Right atrium auricular region (tissue), 2 donors: ENCODE results near the gene TOPAZ1. TPM values are rescaled to one million over a fixed set of nuclear protein-coding genes. Genes with fewer than 3 reads are reported as not detected.

Experiments
- DNase-seq: peaks from one replicate; pipeline ENCODE4 v3.0.0-alpha.2; 2019; ENCODE audit warnings: low spot score
- H3K27ac ChIP-seq, 2 donors: fragments of 200-600 bp; sonication (generic); 1 replicate in 1 of 2; 2 replicates in 1 of 2; pipeline ENCODE4 v1.5.1; 2016 to 2019
- H3K27me3 ChIP-seq, 2 donors: fragments of 200-600 bp; sonication (generic); one replicate each; pipeline versions ENCODE4 v1.5.1 to v1.6.0; 2017 to 2019
- H3K36me3 ChIP-seq: fragments of 200-600 bp; sonication (generic); one replicate; pipeline ENCODE4 v1.5.1; 2016
- H3K4me1 ChIP-seq, 2 donors: fragments of 200-600 bp; sonication (generic); one replicate each; pipeline versions ENCODE4 v1.5.1 to v1.6.0; 2017 to 2019
- H3K4me3 ChIP-seq, 2 donors: fragments of 200-600 bp; sonication (generic); 1 replicate in 1 of 2; 2 replicates in 1 of 2; pipeline ENCODE4 v1.5.1; 2017 to 2019; ENCODE audit warnings: mild to moderate bottlenecking in 1 of 2, moderate library complexity in 1 of 2
- H3K9me3 ChIP-seq, 2 donors: fragments of 200-600 bp; sonication (generic); one replicate each; pipeline ENCODE4 v1.5.1; 2019
- total RNA-seq, 2 donors: library from RNA; depleted of rRNA; stranded (reverse); fragments of >200 nt; gene quantifications; one replicate each; pipeline ENCODE4 v1.1.0, GENCODE V29; 2016
- TF ChIP-seq, protein P1 (sequence below), 2 donors: fragments of 200-600 bp; sonication (generic); IDR thresholded peaks; one replicate each; pipeline ENCODE4 v1.5.1; 2019; ENCODE audit warnings: antibody characterized with exemption in 2 of 2

TOPAZ1 gene
- total RNA-seq, 2 donors from 2014 or later, result not detected

DNA sequence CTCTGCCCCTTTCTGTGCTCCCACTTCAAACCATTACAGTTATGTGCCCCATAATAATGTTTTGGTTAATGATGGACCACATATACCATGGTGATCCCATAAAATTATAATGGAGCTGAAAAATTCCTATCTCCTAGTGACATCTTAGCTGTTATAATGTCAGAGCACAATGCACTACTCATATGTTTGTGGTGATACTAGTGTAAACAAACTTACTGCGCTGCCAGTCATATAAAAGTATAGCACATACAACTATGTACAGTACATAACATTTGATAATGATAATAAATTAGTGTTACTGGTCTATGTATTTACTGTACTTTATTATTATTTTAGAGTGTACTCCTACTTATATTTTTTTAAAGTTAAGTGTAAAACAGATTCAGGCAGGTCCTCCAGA lies 51.3 kb downstream of the TOPAZ1 start:
- TF ChIP-seq, protein P1, sequence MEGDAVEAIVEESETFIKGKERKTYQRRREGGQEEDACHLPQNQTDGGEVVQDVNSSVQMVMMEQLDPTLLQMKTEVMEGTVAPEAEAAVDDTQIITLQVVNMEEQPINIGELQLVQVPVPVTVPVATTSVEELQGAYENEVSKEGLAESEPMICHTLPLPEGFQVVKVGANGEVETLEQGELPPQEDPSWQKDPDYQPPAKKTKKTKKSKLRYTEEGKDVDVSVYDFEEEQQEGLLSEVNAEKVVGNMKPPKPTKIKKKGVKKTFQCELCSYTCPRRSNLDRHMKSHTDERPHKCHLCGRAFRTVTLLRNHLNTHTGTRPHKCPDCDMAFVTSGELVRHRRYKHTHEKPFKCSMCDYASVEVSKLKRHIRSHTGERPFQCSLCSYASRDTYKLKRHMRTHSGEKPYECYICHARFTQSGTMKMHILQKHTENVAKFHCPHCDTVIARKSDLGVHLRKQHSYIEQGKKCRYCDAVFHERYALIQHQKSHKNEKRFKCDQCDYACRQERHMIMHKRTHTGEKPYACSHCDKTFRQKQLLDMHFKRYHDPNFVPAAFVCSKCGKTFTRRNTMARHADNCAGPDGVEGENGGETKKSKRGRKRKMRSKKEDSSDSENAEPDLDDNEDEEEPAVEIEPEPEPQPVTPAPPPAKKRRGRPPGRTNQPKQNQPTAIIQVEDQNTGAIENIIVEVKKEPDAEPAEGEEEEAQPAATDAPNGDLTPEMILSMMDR (IDR thresholded peaks at IDR 0.05), result no peak
- Histone ChIP-seq H3K27ac (no peak overlapping the region), H3K4me3 (no peak overlapping the region), H3K27me3 (no peaks in the 10 kb centered on the region), H3K4me1 (no peaks in the 10 kb centered on the region), H3K36me3 (no peaks in the 10 kb centered on the region), H3K9me3 (no peaks in the 10 kb centered on the region)
- DNase-seq, result no peak

DNA sequence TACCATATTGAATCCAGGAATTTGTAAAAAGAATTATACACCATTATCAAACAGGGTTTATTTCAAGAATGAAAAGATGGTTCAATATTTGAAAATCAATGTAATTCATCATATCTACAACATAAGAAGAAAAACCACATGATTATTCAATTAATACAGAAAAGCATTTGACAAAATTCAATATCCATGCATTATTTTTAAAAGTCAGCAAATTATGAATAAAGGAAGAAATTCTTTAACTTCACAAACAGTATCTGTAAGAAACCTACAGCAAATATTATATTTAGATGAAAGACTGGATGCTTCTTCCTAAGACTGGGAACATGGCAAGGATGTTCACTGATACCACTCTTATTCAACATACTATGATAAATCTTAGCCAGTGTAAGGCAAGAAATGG lies 55.6 kb downstream of the TOPAZ1 start:
- TF ChIP-seq, protein P1 (IDR thresholded peaks at IDR 0.05), result no peak
- DNase-seq, result no peak
- no peaks in the 10 kb centered on the region for H3K27me3 ChIP-seq

DNA sequence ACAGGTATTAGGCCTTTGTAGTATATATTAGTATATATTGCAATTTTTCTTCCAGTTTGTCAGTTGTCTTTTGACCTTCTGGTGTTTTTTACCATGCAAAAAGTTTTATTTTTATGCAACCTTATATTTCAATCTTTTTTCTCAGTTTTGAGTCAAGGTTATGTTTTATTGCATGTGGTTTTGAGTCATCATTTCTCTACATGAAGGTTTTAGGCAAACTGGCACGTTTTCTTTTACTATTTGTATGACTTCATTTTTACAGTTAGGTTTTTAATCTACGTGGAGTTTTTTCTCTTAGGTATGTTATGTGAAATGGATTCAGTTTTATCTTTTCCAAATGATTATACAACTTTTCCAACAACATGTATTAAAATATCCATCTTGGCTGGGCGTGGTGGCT lies 60.1 kb downstream of the TOPAZ1 start:
- no peak for DNase-seq
- H3K27me3 ChIP-seq, result no peaks in the 10 kb centered on the region
- TF ChIP-seq, protein P1 (IDR thresholded peaks at IDR 0.05), result no peak
- H3K4me1 ChIP-seq, result no peaks in the 10 kb centered on the region
- no peaks in the 10 kb centered on the region for H3K9me3 ChIP-seq
- no peak overlapping the region for H3K27ac ChIP-seq
- no peaks in the 10 kb centered on the region for H3K36me3 ChIP-seq
- no peak overlapping the region for H3K4me3 ChIP-seq

More for the DNA sequence above, 55.6 kb downstream of the TOPAZ1 start:
- H3K9me3 ChIP-seq, result no peaks in the 10 kb centered on the region
- no peaks in the 10 kb centered on the region for H3K4me1 ChIP-seq
- H3K4me3 ChIP-seq, result no peak overlapping the region
- H3K27ac ChIP-seq, result no peak overlapping the region
- H3K36me3 ChIP-seq, result no peaks in the 10 kb centered on the region

DNA sequence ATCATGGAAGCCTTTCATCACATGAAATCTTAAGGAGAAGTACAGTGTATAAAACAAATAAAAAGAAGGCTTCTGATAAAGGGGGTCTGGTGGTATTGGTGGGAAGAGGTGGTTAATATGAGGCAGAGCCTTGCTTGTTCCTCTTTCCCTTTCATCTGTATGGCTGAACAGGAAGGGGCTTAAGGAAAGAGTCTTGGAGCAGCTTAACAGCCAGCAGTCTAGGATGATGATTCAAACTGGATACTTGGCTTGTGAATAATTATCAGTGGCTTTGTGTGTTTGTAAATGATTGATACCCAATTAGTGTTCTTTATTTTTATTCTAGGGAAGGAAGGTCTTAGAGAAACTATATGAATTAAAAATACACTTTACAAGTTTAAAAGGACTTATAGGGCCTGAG lies 67.8 kb downstream of the TOPAZ1 start:
- Histone ChIP-seq H3K27ac (no peak overlapping the region), H3K4me3 (no peak overlapping the region), H3K4me1 (no peaks in the 10 kb centered on the region), H3K27me3 (no peaks in the 10 kb centered on the region), H3K9me3 (no peaks in the 10 kb centered on the region), H3K36me3 (no peaks in the 10 kb centered on the region)
- TF ChIP-seq, protein P1 (IDR thresholded peaks at IDR 0.05), result no peak
- no peak for DNase-seq

DNA sequence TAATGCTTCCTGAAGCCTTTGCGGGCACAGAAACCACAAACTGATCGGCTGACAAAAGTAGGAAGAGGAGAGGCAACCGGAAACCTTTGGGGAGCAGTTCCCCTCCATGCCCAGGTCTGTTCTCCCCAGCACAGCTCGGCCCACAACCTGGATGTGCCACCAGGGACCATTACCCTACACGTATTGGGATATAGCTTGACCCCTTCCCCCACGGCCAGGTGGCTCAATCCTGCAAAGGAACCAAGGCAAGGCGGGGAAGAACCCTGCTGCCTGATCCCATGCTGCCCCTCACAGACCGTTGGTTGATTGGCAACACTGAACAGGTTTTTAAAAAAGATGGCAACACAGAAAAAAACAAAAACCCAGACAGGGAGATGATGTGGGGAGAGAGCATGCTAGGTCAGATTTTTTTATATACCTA lies 77.2 kb downstream of the TOPAZ1 start:
- TF ChIP-seq, protein P1 (IDR thresholded peaks at IDR 0.05), result no peak
- Histone ChIP-seq H3K27me3 (no peaks in the 10 kb centered on the region), H3K9me3 (no peaks in the 10 kb centered on the region), H3K27ac (no peak overlapping the region), H3K4me3 (no peak overlapping the region), H3K4me1 (no peaks in the 10 kb centered on the region), H3K36me3 (no peaks in the 10 kb centered on the region)
- no peak for DNase-seq

DNA sequence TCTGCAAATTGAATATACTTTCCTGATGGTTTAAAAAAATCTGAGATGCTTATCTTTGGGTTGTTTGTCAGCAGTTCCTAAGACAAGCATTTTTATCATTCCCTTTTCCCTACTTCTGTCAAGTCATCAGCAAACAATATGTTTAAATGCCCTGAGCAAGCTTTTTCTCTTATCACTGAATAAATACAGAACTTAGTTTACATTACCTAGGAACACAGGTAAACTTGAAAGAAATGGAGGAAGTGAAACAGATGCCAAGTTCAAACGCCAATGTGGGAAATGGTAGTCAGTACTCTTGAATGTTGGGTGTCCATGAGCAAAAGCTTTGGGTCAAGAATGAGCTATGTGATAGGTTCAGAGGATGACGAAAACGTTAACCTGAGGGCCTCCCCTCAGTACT lies 79.6 kb downstream of the TOPAZ1 start:
- no peaks in the 10 kb centered on the region for H3K9me3 ChIP-seq
- no peak overlapping the region for H3K27ac ChIP-seq
- H3K36me3 ChIP-seq, result no peaks in the 10 kb centered on the region
- DNase-seq, result no peak
- no peak overlapping the region for H3K4me3 ChIP-seq
- TF ChIP-seq, protein P1 (IDR thresholded peaks at IDR 0.05), result no peak
- H3K27me3 ChIP-seq, result no peaks in the 10 kb centered on the region
- H3K4me1 ChIP-seq, result no peaks in the 10 kb centered on the region
